ENCODE data around the gene SCUBE3.

DNA sequence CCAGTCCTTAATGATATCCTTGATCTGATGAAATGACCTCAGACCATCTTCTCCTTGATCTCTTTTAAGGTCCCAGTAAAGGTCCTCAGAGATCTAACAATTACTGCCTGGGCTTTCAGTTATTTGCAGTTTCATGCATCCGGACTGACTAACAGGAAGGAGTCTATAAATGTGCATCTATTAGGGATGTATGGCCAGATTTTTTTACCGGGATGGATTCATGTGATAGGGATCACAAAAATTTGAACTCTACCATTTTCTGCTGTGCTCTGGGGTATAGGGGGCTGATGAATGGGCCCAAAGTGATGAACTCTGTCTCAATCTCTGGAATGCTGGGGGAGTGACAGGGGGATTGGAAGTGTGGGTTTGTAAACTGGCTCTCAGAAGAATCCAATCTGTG is 36.2 kb upstream of the SCUBE3 start:
- TF ChIP-seq POLR2A (IDR thresholded peaks at IDR 0.05; ENCODE audit: low read depth, low read length): no peak
- no peak for TF ChIP-seq TAF1 (IDR thresholded peaks at IDR 0.05; ENCODE audit: low read depth, low read length)

All from GM12891 (cell line).